ENCODE results near the gene KIF12.
"Not testable (repeated sequence)": the region's sequence is repeated elsewhere in the genome, so short reads cannot be mapped to it uniquely, and the experiment has no call there.

KIF12 gene

GRCh38 chr9:114048533-114049415 lies 50.3 kb downstream of the KIF12 start:
- no peaks in the 10 kb centered on the region for H3K27me3 ChIP-seq (replicated peaks; ENCODE audit: control insufficient read depth, insufficient read depth, low read length)
- DNase-seq (ENCODE audit: low read depth) = no peak
- H3K4me3 ChIP-seq (ENCODE audit: low read length) = no peak overlapping the region
- peaks cover 44% of the 10 kb centered on the region for H3K36me3 ChIP-seq (ENCODE audit: control insufficient read depth, insufficient read depth, low read length, severe bottlenecking)
- H3K4me1 ChIP-seq (ENCODE audit: control insufficient read depth, insufficient read depth, low read length) = no peaks in the 10 kb centered on the region
- H3K9ac ChIP-seq (ENCODE audit: low read length) = no peak overlapping the region
- peaks cover 1% of the 10 kb centered on the region for H3K9me3 ChIP-seq (ENCODE audit: control insufficient read depth, low read length)

DNA sequence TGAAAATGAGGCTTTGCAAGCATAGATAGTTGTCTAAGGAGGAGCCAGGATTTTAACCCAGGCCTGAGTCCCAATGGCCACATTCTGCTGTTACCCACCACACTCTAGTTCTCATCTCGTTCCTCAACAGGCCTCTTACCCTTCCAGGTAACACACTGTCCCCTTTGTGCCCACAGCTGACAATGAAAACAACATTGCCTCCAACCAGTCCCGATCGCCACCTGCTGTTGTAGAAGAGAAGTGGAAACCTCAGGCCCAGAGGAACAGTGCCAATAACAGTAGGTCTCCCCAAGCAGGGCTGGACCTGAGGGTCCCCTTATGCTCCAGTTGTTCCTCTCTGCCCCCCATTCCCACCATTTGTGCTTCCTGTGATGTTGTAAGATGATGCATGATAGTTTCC lies 51.4 kb downstream of the KIF12 start:
- Histone ChIP-seq H3K4me3 (ENCODE audit: low read length) (no peak overlapping the region), H3K36me3 (ENCODE audit: control insufficient read depth, insufficient read depth, low read length, severe bottlenecking) (peaks cover 51% of the 10 kb centered on the region), H3K9me3 (ENCODE audit: control insufficient read depth, low read length) (peaks cover 8% of the 10 kb centered on the region), H3K27me3 (replicated peaks; ENCODE audit: control insufficient read depth, insufficient read depth, low read length) (no peaks in the 10 kb centered on the region), H3K4me1 (ENCODE audit: control insufficient read depth, insufficient read depth, low read length) (no peaks in the 10 kb centered on the region), H3K9ac (ENCODE audit: low read length) (no peak overlapping the region)
- DNase-seq (ENCODE audit: low read depth) = peak; percentile 48

- Histone ChIP-seq H3K36me3 (ENCODE audit: control insufficient read depth, insufficient read depth, low read length, severe bottlenecking) (peaks cover 52% of the 10 kb centered on the region), H3K4me3 (ENCODE audit: low read length) (no peak overlapping the region), H3K4me1 (ENCODE audit: control insufficient read depth, insufficient read depth, low read length) (no peaks in the 10 kb centered on the region), H3K9me3 (ENCODE audit: control insufficient read depth, low read length) (peaks cover 8% of the 10 kb centered on the region), H3K27me3 (replicated peaks; ENCODE audit: control insufficient read depth, insufficient read depth, low read length) (no peaks in the 10 kb centered on the region), H3K9ac (ENCODE audit: low read length) (no peak overlapping the region)
- no peak for DNase-seq (ENCODE audit: low read depth)
Observed at GRCh38 chr9:114046875-114047274, 52.2 kb downstream of the KIF12 start.

- H3K9me3 ChIP-seq (ENCODE audit: control insufficient read depth, low read length) = peaks cover 8% of the 10 kb centered on the region
- H3K36me3 ChIP-seq (ENCODE audit: control insufficient read depth, insufficient read depth, low read length, severe bottlenecking) = peaks cover 47% of the 10 kb centered on the region
- no peak overlapping the region for H3K4me3 ChIP-seq (ENCODE audit: low read length)
- no peaks in the 10 kb centered on the region for H3K4me1 ChIP-seq (ENCODE audit: control insufficient read depth, insufficient read depth, low read length)
- no peaks in the 10 kb centered on the region for H3K27me3 ChIP-seq (replicated peaks; ENCODE audit: control insufficient read depth, insufficient read depth, low read length)
- DNase-seq (ENCODE audit: low read depth) = no peak
- no peak overlapping the region for H3K9ac ChIP-seq (ENCODE audit: low read length)
Observed at GRCh38 chr9:114046237-114046755, 52.8 kb downstream of the KIF12 start.

- peaks cover 26% of the 10 kb centered on the region for H3K36me3 ChIP-seq (ENCODE audit: control insufficient read depth, insufficient read depth, low read length, severe bottlenecking)
- H3K27me3 ChIP-seq (replicated peaks; ENCODE audit: control insufficient read depth, insufficient read depth, low read length); H3K4me3 ChIP-seq (ENCODE audit: low read length); H3K9me3 ChIP-seq (ENCODE audit: control insufficient read depth, low read length); H3K4me1 ChIP-seq (ENCODE audit: control insufficient read depth, insufficient read depth, low read length); H3K9ac ChIP-seq (ENCODE audit: low read length); DNase-seq (ENCODE audit: low read depth): not testable (repeated sequence)
Observed at GRCh38 chr9:114043660-114044059, 55.4 kb downstream of the KIF12 start.
